ENCODE data around the gene ADGRA1.
"Not testable (repeated sequence)": the region's sequence is repeated elsewhere in the genome, so short reads cannot be mapped to it uniquely, and the experiment has no call there.

ADGRA1 gene, protein sequence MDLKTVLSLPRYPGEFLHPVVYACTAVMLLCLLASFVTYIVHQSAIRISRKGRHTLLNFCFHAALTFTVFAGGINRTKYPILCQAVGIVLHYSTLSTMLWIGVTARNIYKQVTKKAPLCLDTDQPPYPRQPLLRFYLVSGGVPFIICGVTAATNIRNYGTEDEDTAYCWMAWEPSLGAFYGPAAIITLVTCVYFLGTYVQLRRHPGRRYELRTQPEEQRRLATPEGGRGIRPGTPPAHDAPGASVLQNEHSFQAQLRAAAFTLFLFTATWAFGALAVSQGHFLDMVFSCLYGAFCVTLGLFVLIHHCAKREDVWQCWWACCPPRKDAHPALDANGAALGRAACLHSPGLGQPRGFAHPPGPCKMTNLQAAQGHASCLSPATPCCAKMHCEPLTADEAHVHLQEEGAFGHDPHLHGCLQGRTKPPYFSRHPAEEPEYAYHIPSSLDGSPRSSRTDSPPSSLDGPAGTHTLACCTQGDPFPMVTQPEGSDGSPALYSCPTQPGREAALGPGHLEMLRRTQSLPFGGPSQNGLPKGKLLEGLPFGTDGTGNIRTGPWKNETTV

DNA sequence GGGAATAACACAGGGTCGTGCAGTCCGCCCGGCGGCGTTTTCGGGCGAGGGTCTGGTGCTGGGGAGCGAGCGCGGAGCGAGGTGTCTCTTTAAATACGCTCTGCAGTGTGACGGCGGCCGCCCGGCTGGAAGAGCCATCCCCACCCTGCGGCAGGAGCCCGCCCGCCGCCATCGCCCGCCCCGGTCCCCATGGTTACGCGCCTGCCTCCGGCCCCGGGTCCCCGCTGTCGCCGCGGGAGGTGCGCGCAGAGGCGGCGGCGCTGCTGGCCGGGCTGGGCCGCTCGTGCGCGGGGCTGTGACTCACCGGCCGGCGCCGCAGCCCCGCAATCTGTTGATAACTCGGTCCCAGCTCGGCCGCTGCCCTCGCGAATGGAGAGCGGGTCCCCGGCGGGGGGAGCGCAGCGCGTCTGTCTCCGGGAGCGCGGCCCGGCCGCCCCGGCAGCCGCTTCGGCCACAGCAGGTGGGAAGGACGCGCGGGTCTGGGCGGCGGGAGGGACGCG is at the start of gene ADGRA1:
Gene ADGRA1 (plus strand): TSS at position 246 of the 500 bp plus-strand sequence. CDS start 986 bp downstream, outside the sequence.
- DNase-seq (ENCODE audit: low read depth in 2 of 2) = no peak

- DNase-seq (ENCODE audit: low read depth in 2 of 2) = no peak
Measured at GRCh38 chr10:133038036-133038823, 49.5 kb upstream of the ADGRA1 start.

GRCh38 chr10:133039107-133039802 is 48.5 kb upstream of the ADGRA1 start:
- no peak for DNase-seq (ENCODE audit: low read depth in 2 of 2)

DNA sequence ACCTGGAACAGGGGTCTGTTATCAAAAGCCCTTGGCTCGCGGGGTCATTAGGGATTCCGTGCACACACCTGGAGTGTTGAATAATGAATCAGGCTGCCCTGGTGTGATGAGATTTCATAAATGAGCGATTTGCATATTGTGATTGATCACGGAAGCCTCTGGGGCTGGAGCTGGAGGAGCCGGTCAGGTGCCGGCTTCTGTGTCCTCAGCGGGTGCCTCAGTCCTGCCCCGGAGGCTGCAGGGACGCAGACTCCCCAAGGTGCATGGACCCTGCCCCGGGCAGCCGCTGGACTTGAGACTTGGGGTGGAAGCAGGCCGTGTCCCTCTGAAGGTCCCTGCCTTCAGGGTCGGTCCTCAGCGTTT is 47.9 kb upstream of the ADGRA1 start:
- no peak for DNase-seq (ENCODE audit: low read depth in 2 of 2)

DNA sequence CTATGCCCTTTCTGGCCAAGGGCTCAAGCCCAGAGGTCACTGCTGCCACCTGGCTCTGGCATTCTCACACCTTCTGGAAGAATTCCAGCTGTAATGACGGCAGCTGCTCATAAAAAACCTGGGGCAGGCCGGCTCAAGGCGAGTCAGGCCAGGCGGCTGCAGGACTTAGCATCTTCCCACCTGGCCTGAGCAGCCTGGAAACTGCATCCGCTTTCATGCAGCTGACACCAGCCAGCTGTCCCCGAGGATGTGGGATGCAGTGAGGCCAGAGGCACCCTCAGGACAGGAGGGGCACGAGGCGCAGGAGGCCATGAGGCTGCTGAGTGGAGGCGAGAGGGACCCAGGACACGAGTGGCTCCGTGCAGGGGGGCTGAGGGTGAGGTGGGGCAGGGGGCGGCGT is 47.5 kb upstream of the ADGRA1 start:
- DNase-seq (ENCODE audit: low read depth in 2 of 2) = no peak

GRCh38 chr10:133041101-133041500 is 46.6 kb upstream of the ADGRA1 start:
- no peak for DNase-seq (ENCODE audit: low read depth in 2 of 2)

DNA sequence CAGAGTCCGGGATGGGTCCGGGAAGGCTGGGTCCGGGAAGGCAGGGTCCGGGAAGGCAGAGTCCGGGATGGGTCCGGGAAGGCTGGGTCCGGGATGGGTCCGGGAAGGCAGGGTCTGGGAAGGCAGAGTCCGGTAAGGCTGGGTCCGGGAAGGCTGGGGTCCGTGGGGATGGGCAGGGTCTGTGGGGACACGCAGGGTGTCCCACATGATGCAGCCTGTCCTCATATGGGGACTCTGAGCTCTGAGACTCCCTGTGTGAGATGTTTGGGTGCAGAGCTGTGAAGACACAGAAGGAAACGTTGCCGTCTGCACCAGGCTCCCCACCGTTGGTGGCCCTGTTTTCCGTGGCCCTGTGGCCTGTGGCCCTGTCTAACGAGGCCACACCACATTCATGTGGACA is 45.7 kb upstream of the ADGRA1 start:
- DNase-seq (ENCODE audit: low read depth in 2 of 2) = no peak

DNA sequence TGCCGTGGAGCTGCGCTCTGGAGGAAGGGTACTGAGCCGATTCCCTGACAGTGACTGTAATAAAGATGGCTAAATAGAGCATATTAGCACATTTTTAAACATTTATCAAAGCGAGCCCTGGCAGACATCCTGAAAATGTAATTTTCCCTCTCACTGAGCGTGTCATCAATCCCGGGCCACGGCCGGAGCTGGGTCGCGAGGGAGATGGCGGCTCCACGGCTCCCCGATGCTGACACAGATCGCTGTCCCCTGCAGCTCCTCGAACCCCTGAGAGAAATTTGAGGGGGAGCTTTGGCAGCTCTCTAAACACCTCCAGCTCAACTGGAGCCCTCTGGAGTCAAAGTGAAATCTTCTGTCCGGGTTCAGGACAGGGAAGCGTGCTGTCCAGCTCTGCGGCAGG is 44.9 kb upstream of the ADGRA1 start:
- DNase-seq (ENCODE audit: low read depth in 2 of 2) = no peak

DNA sequence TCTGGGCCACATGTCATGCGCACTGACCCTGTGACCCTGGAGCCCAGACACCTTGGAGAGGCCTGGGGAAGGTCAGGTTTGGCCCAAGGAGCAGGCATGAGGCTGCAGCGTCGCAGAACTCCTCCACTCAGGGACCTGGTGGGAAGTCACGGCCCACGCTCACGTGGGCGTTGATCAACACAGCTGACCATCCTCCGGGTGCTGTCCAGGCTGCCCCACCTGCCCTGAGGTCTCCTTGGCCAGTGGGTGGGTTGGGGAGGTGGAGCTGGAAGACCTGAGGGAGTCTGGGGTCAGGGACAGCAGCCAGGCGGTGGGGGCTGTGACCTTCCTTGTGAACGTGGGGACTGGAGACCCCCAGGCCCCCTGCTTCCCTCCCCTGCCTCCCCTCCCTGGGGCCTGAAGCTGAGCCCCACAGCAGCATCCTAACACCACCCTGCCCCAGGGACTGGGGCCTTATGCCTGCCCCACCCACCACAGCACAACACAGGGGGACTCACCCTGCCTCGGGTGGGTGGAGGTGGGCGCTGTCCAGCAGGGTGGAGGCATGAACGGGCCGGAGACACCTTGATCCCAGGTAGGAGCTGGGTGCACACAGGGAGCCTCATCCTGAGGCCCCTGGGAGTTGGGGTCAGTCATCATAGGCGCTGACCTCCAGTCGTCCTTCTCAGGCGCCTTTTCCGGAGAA is 44.0 kb upstream of the ADGRA1 start:
- DNase-seq (ENCODE audit: low read depth in 2 of 2) = no peak

DNA sequence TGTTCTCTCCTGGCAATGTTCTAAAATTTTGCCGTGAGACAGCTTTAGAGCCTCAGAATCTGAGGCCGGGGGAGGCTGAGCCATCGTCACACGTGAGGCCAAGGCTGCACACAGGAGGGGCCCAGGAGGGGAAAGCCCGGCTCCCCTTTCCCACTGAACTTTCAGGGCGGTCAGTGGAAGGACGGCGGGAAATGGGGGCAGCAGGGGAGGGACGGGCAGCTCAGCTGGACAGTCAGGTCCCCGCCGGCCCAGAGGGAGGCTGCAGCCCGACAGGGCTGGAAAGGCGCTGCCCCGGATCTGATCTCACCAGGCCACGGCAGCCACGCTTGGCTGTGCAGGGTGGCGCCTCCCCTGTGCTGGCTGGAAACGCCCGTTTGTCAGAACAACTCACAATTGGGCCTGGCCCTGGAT is 43.3 kb upstream of the ADGRA1 start:
- DNase-seq (ENCODE audit: low read depth in 2 of 2) = no peak

GRCh38 chr10:133045556-133046389 is 42.0 kb upstream of the ADGRA1 start:
- DNase-seq (ENCODE audit: low read depth in 2 of 2) = no peak

DNA sequence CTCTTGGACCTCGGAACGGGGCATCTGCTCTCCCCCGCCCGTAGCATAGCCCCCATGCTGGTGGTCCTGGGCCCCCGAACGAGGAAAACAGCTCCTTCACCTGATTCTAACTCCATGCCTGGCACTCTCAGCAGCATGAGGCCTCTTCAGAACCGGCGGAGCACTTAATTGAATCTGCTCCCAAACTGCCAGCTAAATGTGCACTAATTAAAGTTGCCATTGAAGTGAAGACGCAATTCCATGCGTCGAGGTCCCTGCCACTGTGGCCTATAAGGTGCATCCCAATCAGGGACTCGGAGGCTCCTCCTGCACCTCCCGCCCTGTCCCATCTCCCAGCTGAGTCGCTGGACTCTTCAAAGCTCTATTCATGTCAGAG is 41.3 kb upstream of the ADGRA1 start:
- no peak for DNase-seq (ENCODE audit: low read depth in 2 of 2)

- no peak for DNase-seq (ENCODE audit: low read depth in 2 of 2)
Measured at GRCh38 chr10:133047526-133048123, 40.1 kb upstream of the ADGRA1 start.

- no peak for DNase-seq (ENCODE audit: low read depth in 2 of 2)
Measured at GRCh38 chr10:133048266-133048665, 39.5 kb upstream of the ADGRA1 start.

DNA sequence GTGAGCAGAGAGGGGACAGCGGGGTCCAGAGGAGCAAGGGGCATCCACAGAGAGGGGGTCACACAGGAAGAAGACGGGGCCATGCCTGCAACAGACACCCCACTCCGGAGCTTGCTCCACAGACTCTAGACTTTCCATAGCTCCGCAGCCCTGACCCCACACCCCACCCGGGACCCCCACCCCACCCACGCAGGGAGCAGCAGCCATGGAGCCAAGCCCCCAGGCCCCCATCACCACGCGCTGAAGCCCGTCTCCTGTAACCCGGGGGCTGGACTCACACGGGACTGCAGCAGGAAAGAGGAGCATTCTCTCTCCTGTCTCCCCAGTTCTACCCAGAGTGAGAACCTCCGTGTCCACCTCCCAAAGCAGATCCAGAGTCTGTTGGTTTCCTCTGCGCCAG is 38.8 kb upstream of the ADGRA1 start:
- DNase-seq (ENCODE audit: low read depth in 2 of 2) = no peak

DNA sequence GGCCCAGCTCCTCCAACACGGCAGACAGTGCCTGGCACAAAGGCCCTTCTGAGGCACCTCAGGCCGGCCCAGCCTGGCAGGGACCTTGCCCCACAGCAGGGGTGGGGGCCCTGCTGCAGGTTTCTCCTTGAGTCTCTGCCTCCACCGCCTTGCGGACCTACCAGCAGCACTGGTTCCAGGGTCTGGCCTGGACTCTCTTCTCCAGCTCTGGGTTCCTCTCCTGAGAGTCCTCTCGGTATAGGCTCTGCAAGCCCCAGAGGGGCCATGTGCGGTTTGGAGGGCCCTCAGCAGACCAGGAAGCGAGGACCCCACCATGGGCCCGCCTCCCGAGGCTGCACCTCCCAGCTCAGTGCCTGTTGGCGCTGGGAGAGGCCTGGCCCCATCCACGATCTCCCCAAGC is 38.1 kb upstream of the ADGRA1 start:
- DNase-seq (ENCODE audit: low read depth in 2 of 2) = no peak

- DNase-seq (ENCODE audit: low read depth in 2 of 2) = no peak
Measured at GRCh38 chr10:133050371-133050770, 37.4 kb upstream of the ADGRA1 start.

GRCh38 chr10:133052076-133052475 is 35.6 kb upstream of the ADGRA1 start:
- DNase-seq (ENCODE audit: low read depth in 2 of 2) = no peak

- not testable (repeated sequence) for DNase-seq (ENCODE audit: low read depth in 2 of 2)
Measured at GRCh38 chr10:133053527-133054133, 34.1 kb upstream of the ADGRA1 start.

DNA sequence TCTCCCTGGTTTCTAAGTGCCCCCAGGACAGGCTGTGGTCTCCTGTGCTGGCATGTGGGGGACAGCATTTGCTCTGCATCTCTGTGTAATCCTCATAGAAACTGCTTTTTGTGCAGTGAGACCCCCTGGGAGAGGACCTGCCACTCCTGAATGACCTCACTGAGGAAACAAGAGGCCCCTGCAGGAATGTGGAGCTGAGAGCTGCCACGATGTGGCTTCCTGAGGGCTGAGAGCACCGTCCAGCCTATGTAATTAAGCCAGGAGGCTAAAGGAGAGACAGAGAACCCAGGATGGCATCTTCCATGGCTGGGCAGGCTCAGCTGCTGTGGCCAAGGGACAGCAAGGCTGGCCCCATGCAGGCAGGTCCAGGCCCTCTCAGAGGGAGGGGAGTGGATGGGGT is 32.3 kb upstream of the ADGRA1 start:
- DNase-seq (ENCODE audit: low read depth in 2 of 2) = no peak

Data from stimulated activated CD8-positive, alpha-beta memory T cell treated with anti-CD3 and anti-CD28 coated beads, Interleukin-2, amount 100 ng/mL, for 48 hours (primary cell).